CD14-positive monocyte (primary cell): Measurements from ENCODE around the gene GLI3. TPM values are rescaled to one million over a fixed set of nuclear protein-coding genes. Genes with fewer than 3 reads are reported as not detected.

Experiments used
- DNase-seq, 3 donors: peaks; one replicate each; pipeline ENCODE4 v3.0.0-alpha.2; 2011 to 2022
- H2AFZ ChIP-seq: 2 replicates; pipeline ENCODE4 v1.6.0; 2012; ENCODE audit warnings: mild to moderate bottlenecking, low read depth, low read length, inconsistent platforms; ENCODE audit not compliant: insufficient read depth, poor library complexity, severe bottlenecking
- H3K27ac ChIP-seq, 2 donors: 1 replicate in 1 of 2; 2 replicates in 1 of 2; pipeline ENCODE4 v1.5.1; 2012 to 2013; ENCODE audit warnings: low read length in 2 of 2, control low read depth in 1 of 2, inconsistent platforms in 1 of 2, low read depth in 1 of 2, mild to moderate bottlenecking in 1 of 2
- H3K27me3 ChIP-seq, 2 donors: one replicate each; pipeline versions ENCODE4 v1.6.0 to v1.6.1; 2011 to 2013; ENCODE audit warnings: low read length in 2 of 2; ENCODE audit not compliant: control insufficient read depth in 2 of 2, insufficient read depth in 2 of 2
- H3K36me3 ChIP-seq, 2 donors: replicated peaks in 1 of 2; 1 replicate in 1 of 2; 2 replicates in 1 of 2; pipeline versions ENCODE4 v1.5.1 to v1.6.1; 2012 to 2013; ENCODE audit warnings: low read length in 2 of 2, control low read depth in 1 of 2, inconsistent platforms in 1 of 2, mild to moderate bottlenecking in 1 of 2; ENCODE audit not compliant: insufficient read depth in 2 of 2, control insufficient read depth in 1 of 2
- H3K4me1 ChIP-seq, 2 donors: 1 replicate in 1 of 2; 2 replicates in 1 of 2; pipeline versions ENCODE4 v1.5.1 to v1.6.1; 2012 to 2013; ENCODE audit warnings: low read length in 2 of 2, control low read depth in 1 of 2, inconsistent platforms in 1 of 2, mild to moderate bottlenecking in 1 of 2, moderate library complexity in 1 of 2; ENCODE audit not compliant: insufficient read depth in 2 of 2, control insufficient read depth in 1 of 2
- H3K4me2 ChIP-seq: replicated peaks from 2 replicates; pipeline ENCODE3; 2012; ENCODE audit warnings: low read length, moderate library complexity, mild to moderate bottlenecking; ENCODE audit not compliant: poor library complexity, severe bottlenecking; ENCODE audit errors: extremely low read depth
- H3K4me3 ChIP-seq, 3 experiments: fragments of 200-600 bp in 1 of 3; sonication (generic) in 1 of 3; replicated peaks in 1 of 3; 1 replicate in 2 of 3; 2 replicates in 1 of 3; pipeline ENCODE4 v1.5.1; 2011 to 2013; ENCODE audit warnings: low read length in 3 of 3, mild to moderate bottlenecking in 3 of 3, control low read depth in 2 of 3, low read depth in 2 of 3, inconsistent platforms in 1 of 3, moderate library complexity in 1 of 3
- H3K79me2 ChIP-seq: 2 replicates; pipeline ENCODE4 v1.6.0; 2012; ENCODE audit warnings: mild to moderate bottlenecking, control low read depth, inconsistent platforms, low read length, moderate library complexity; ENCODE audit not compliant: insufficient read depth
- H3K9ac ChIP-seq: 2 replicates; pipeline ENCODE4 v1.6.0; 2017; ENCODE audit warnings: low read length, mild to moderate bottlenecking; ENCODE audit not compliant: insufficient read depth, poor library complexity, severe bottlenecking
- H3K9me3 ChIP-seq, 2 donors: replicated peaks in 1 of 2; 1 replicate in 1 of 2; 2 replicates in 1 of 2; pipeline versions ENCODE4 v1.5.1 to v1.6.1; 2012 to 2013; ENCODE audit warnings: low read length in 2 of 2, control low read depth in 1 of 2; ENCODE audit not compliant: control insufficient read depth in 1 of 2, insufficient read depth in 1 of 2
- H4K20me1 ChIP-seq: 2 replicates; pipeline ENCODE4 v1.6.0; 2012; ENCODE audit warnings: mild to moderate bottlenecking, low read length, control low read depth, moderate library complexity; ENCODE audit not compliant: insufficient read depth
- H3K27ac Mint-ChIP-seq, 7 donors: one replicate each; pipeline ENCODE4 v1.8.0; 2020; ENCODE audit warnings: mild to moderate bottlenecking in 7 of 7, mixed read lengths in 7 of 7, moderate library complexity in 6 of 7, inconsistent platforms in 2 of 7
- H3K27me3 Mint-ChIP-seq, 3 donors: one replicate each; pipeline ENCODE4 v1.8.0; 2021 to 2022; ENCODE audit warnings: low read depth in 3 of 3, mild to moderate bottlenecking in 3 of 3, mixed read lengths in 3 of 3, moderate library complexity in 3 of 3, inconsistent platforms in 1 of 3
- H3K36me3 Mint-ChIP-seq, 2 donors: one replicate each; pipeline ENCODE4 v1.8.0; 2020; ENCODE audit warnings: mixed read lengths in 2 of 2, inconsistent platforms in 1 of 2, mild to moderate bottlenecking in 1 of 2
- H3K4me1 Mint-ChIP-seq: one replicate; pipeline ENCODE4 v1.8.0; 2020; ENCODE audit warnings: mild to moderate bottlenecking, mixed read lengths
- H3K4me3 Mint-ChIP-seq, 2 donors: one replicate each; pipeline ENCODE4 v1.8.0; 2020; ENCODE audit warnings: mild to moderate bottlenecking in 2 of 2, mixed read lengths in 2 of 2, moderate library complexity in 1 of 2
- H3K9me3 Mint-ChIP-seq, 7 donors: one replicate each; pipeline ENCODE4 v1.8.0; 2020 to 2022; ENCODE audit warnings: mixed read lengths in 7 of 7, mild to moderate bottlenecking in 6 of 7, moderate library complexity in 6 of 7, inconsistent platforms in 2 of 7
- CTCF ChIP-seq: fragments of 200-600 bp; IDR thresholded peaks from one replicate; pipeline ENCODE4 v1.8.0; 2022; ENCODE audit warnings: antibody characterized with exemption, mild to moderate bottlenecking
- WGBS: methylation state at CpG from one replicate; pipeline ENCODE4 v1.1.5; 2013; ENCODE audit warnings: missing lambda C conversion rate; ENCODE audit not compliant: insufficient coverage; 5-methylcytosine and 5-hydroxymethylcytosine counted together
- intact Hi-C, 2 donors: fragments of 100-400 bp; cut with micrococcal nuclease; formaldehyde crosslinking; loops; one replicate each; pipeline versions ENCODE4 v1.15.0 to v1.15.1; 2023
- polyA plus RNA-seq, 3 donors: library from polyadenylated mRNA; depleted of rRNA in 1 of 3; unstranded in 2 of 3; stranded (reverse) in 1 of 3; fragments of 300-500 nt in 2 of 3; fragments of >200 nt in 1 of 3; fragmentation: Illumina TruSeq in 2 of 3; gene quantifications; 1 replicate in 2 of 3; 2 replicates in 1 of 3; pipeline ENCODE4 v1.2.3, GENCODE V29; 2012 to 2021

GLI3 gene
- polyA plus RNA-seq, 3 donors: not detected

GRCh38 chr7:42237811-42238541 is 967 bp upstream of the GLI3 start:
- H3K4me3 Mint-ChIP-seq: peak overlapping the region; percentile 80 to 92

More at GRCh38 chr7:42237811-42238541, 967 bp upstream of the GLI3 start:
- H4K20me1 ChIP-seq: no peaks in the 10 kb centered on the region
- Mint-ChIP-seq H3K27me3 (peaks cover 70 to 84% (median 73%) of the 10 kb centered on the region in 3 donors), H3K36me3 (peaks cover 0 to 4% of the 10 kb centered on the region in 2 donors), H3K27ac (peak overlapping the region in 2 of 7 donors; percentile 43 to 84), H3K4me1 (peaks cover 15% of the 10 kb centered on the region), H3K9me3 (peaks cover 0 to 14% (median 6%) of the 10 kb centered on the region in 7 donors)
- no peaks in the 10 kb centered on the region for H3K79me2 ChIP-seq
- TF ChIP-seq CTCF: no peak
- DNase-seq: no peak
- peak overlapping the region; percentile 87 for H3K4me2 ChIP-seq
- peaks cover 0 to 9% of the 10 kb centered on the region in 2 donors for H3K9me3 ChIP-seq
- 7% methylated on average over 42 of the region's 66 CpGs for WGBS
- intact Hi-C loops: no loop called here
- H2AFZ ChIP-seq: peak overlapping the region; percentile 82
- no peaks in the 10 kb centered on the region for H3K36me3 ChIP-seq
- peaks cover 63 to 76% of the 10 kb centered on the region in 2 donors for H3K27me3 ChIP-seq
- H3K27ac ChIP-seq: no peak overlapping the region
- H3K9ac ChIP-seq: peak overlapping the region; percentile 32
- peaks cover 10 to 13% of the 10 kb centered on the region in 2 donors for H3K4me1 ChIP-seq
- H3K4me3 ChIP-seq: peak overlapping the region; percentile 34 to 79 (median 47)
